ENCODE data around the gene GNG2.

The GNG2 gene

DNA sequence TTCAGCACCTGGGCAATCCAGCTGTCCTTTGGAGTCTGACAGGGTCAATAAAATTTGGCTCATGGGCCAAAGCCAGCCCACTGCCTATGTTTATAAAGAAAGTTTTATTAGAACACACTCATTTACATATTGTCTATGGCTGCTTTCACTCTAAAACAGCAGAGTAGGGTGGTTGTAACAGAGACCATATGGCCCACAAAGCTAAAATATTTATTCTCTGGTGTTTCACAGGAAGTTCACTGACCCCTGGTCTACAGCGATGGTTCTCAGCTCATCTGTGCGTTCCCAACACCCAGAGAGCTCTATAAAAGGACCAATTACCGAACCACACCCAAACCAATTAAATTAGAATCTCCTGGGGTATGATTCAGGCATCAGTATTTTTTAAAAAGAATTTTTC, 91.2 kb downstream of the GNG2 start:
- FAIRE-seq, result no peak

GRCh38 chr14:51954031-51954430, 93.6 kb downstream of the GNG2 start:
- FAIRE-seq, result no peak

DNA sequence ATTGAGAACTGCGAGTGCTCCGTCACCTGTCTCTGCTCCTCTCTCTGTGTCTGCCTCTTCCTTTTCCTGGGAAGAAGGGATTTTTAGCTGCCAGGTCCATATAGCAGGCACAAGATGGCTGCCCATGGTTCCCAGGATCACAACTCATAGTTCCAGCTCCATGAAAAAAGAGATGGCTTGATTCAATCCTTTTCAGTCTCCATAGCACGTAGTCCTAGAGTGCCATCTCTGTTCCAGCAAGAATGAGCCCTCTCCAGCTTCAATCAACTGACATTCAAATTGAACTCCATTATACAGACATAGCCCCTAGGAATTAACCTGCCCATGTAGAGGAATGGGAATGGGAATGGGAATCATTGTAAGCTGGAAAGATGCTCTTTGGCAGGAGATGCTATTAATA, 94.2 kb downstream of the GNG2 start:
- FAIRE-seq, result no peak

- no peak for FAIRE-seq
Observed at GRCh38 chr14:51957950-51958349, 97.5 kb downstream of the GNG2 start.

GRCh38 chr14:51959928-51960327, 99.5 kb downstream of the GNG2 start:
- FAIRE-seq, result no peak

DNA sequence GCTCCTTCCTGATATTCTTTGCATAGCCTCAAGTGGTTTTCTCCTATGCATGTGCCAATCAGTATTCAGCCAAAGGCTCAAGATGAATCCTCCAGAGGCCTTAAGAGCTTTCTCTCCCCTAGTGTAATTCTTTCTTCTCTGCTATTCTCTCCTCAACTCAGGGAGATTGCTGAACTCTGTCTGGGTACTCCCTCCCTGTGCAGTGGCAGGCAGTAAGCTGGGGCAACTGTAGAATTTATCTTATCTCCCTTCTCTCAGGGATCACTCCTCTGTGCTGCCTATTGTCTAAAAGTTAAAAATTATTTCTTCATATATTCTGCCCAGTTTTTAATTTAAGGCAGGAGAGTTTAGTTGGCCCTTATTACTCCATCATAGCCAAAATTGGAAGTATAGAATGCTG, 100.5 kb downstream of the GNG2 start:
- FAIRE-seq, result no peak

- FAIRE-seq, result no peak
Observed at GRCh38 chr14:51962711-51963110, 102.3 kb downstream of the GNG2 start.

GRCh38 chr14:51963286-51963685, 102.9 kb downstream of the GNG2 start:
- FAIRE-seq, result no peak

DNA sequence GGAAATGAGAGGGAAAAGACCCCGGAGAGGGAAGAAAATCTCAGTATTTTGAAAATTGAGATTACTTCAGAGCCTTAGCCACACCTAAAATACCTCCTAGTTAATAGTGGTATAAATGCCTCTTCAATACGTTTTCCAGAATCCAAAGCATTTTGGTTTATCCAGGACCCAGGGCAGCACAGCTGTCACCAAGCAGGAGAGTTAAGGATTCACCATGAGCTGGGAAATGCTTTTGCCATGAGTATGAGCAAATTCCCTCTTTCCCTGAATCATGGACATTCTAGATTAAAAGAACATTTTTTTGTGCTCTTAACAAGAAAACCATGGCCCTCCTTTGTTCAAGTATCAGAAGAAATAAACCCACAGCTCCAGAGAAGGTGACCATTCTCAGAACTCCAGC, 107.1 kb downstream of the GNG2 start:
- FAIRE-seq, result no peak

DNA sequence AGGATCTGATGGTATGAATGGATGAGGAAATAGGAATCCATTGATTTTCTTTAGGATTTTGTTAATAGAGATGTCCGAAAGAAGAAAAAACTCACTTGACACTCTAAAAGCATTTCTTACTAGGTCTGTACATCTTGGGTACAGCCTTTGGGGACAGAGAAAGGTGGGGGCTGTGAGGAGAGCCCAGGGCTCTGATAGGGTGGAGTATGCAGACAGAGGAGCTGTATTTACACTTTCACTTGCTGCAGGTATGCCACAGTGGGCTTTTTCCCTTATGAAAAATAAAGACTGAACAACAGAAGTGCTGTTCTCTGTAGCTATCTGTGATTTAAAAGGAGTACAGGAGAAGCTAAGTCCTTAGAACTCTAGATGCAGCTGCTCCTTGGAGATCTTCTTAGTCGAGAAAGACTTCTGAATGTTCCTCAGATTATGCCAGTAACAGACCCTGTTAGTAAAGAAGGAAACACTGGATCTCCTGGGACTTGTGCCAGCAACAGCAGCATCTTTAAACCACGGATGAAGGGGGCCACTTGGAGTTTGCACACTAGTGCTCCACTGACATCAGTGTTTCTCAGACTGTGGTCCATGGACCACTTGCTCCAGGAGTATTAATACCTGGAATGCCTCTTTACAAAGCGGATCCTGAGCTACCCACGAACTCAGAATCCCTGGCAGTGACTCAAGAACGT, 109.6 kb downstream of the GNG2 start:
- FAIRE-seq, result no peak

- no peak for FAIRE-seq
Observed at GRCh38 chr14:51972566-51972965, 112.2 kb downstream of the GNG2 start.

- FAIRE-seq, result no peak
Observed at GRCh38 chr14:51977075-51977474, 116.7 kb downstream of the GNG2 start.

- FAIRE-seq, result no peak
Observed at GRCh38 chr14:51978681-51979085, 118.3 kb downstream of the GNG2 start.

DNA sequence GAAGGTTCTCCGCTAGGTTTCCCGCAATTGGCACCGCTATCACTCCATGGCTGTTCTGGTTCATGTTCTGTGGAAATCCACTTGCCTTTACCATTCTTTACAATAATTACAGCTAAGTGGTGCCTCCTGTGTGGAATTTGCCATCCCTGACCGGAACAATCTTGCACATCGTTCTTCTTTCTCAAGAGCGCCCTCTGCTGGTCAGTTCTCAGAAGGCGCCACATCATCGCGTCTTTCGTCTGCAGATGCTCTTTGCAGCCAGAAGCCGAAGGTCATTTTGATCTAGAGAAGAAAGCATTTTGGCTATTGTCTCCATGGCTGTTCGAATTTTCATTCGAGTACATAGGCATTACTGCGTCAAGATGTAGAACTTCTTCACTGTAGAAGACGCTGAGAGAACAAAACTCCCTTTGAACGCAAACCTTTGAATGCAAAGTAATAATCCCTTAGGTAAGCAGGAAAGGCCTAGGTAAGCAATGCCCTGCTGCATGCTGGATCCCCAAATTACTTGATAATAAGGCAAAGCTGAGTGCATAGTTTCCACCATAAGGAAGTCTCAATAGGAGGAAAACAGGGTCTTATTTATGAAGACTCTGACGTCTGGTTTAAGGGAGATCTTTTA, 118.8 kb downstream of the GNG2 start:
- FAIRE-seq, result peak; percentile 66

- no peak for FAIRE-seq
Observed at GRCh38 chr14:51981218-51981854, 120.9 kb downstream of the GNG2 start.

GRCh38 chr14:51988221-51988620, 127.8 kb downstream of the GNG2 start:
- no peak for FAIRE-seq

GRCh38 chr14:51989293-51990234, 129.2 kb downstream of the GNG2 start, which contains the start of gene RTRAF:
TSS of gene RTRAF (plus strand) at chr14:51989546. CDS start at chr14:51989640, 94 bp downstream.
- peak; percentile 89 for FAIRE-seq

GRCh38 chr14:51990488-51990887, 130.1 kb downstream of the GNG2 start:
- no peak for FAIRE-seq

GRCh38 chr14:51993285-51993920, 133.0 kb downstream of the GNG2 start:
- no peak for FAIRE-seq

DNA sequence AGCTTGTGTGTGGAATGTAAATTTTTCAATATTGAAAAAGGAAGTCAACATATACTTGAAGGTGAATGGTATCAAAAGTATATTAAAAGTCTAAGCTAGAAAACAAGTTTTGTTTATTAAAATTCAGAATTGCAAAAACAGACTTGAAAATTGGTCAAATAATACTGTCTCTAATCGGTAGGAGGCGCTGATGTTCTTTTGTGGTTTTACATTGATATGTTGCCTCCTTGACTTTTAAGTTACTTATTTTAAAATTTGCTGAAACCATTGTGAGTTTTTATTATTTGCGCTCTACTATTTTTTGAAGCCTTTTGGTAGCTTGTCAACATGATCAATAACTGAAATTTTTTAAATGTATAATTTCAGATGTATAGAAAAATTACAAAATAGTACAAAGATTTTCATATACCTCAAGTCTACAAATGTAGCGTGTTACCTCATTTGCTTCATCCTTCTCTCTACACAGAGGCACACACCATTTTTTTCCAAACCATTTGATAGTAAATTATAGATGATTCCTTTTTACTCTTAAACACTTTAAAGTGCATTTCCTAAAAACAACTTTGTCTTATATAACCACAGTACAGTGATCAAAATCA, 135.8 kb downstream of the GNG2 start:
- FAIRE-seq, result peak; percentile 76

DNA sequence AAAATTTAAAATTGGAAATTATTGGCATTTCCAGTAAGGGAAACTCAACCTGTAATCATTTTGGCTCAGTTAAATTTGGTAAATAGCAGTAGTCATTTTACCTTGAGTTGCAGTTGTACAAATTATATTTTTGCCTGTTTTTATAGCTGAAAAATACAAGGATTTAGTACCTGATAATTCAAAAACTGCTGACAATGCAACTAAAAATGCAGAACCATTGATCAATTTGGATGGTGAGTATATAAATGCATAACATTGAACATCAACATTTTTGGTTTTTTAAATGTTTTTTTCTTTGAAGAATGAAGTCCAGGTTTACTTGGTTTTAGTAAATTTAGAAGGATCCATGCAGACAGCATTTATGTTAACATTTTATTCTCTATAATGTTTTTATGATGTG, 137.9 kb downstream of the GNG2 start:
- peak; percentile 18 for FAIRE-seq

- FAIRE-seq, result no peak
Observed at GRCh38 chr14:51999084-51999483, 138.7 kb downstream of the GNG2 start.
